Panc1 (cell line): Measurements from ENCODE around the gene PRRG4.

Experiments used
- CTCF ChIP-seq: fragments of 450-650 bp; IDR thresholded peaks from 2 replicates; pipeline ENCODE4 v1.5.1; 2017; ENCODE audit warnings: mild to moderate bottlenecking
- TF ChIP-seq, protein P1 (sequence below), 2 experiments: IDR thresholded peaks; 2 replicates each; pipeline ENCODE4 v1.6.1; 2011 to 2012; ENCODE audit warnings: low read depth in 2 of 2, control low read depth in 1 of 2, low read length in 1 of 2, mild to moderate bottlenecking in 1 of 2, moderate library complexity in 1 of 2; ENCODE audit not compliant: insufficient read depth in 1 of 2

GRCh38 chr11:32819187-32819586 is 10.5 kb upstream of the PRRG4 start:
- no peak for TF ChIP-seq CTCF
- TF ChIP-seq, protein P1, sequence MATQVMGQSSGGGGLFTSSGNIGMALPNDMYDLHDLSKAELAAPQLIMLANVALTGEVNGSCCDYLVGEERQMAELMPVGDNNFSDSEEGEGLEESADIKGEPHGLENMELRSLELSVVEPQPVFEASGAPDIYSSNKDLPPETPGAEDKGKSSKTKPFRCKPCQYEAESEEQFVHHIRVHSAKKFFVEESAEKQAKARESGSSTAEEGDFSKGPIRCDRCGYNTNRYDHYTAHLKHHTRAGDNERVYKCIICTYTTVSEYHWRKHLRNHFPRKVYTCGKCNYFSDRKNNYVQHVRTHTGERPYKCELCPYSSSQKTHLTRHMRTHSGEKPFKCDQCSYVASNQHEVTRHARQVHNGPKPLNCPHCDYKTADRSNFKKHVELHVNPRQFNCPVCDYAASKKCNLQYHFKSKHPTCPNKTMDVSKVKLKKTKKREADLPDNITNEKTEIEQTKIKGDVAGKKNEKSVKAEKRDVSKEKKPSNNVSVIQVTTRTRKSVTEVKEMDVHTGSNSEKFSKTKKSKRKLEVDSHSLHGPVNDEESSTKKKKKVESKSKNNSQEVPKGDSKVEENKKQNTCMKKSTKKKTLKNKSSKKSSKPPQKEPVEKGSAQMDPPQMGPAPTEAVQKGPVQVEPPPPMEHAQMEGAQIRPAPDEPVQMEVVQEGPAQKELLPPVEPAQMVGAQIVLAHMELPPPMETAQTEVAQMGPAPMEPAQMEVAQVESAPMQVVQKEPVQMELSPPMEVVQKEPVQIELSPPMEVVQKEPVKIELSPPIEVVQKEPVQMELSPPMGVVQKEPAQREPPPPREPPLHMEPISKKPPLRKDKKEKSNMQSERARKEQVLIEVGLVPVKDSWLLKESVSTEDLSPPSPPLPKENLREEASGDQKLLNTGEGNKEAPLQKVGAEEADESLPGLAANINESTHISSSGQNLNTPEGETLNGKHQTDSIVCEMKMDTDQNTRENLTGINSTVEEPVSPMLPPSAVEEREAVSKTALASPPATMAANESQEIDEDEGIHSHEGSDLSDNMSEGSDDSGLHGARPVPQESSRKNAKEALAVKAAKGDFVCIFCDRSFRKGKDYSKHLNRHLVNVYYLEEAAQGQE (IDR thresholded peaks at IDR 0.05; ENCODE audit: insufficient read depth in 1 of 2, low read depth in 2 of 2, low read length in 1 of 2): no peak
